ENCODE results near the gene SLITRK5. TPM values are rescaled to one million over a fixed set of nuclear protein-coding genes. Genes with fewer than 3 reads are reported as not detected.

The SLITRK5 gene
- total RNA-seq, 2 experiments from 2014 or later = under 0.01 to 0.03 TPM

- peaks cover 4% of the 10 kb centered on the region for H3K27me3 Mint-ChIP-seq
- no peak overlapping the region for H3K27ac Mint-ChIP-seq
- Histone ChIP-seq H3K4me1 (ENCODE audit: insufficient read depth, low read length) (no peaks in the 10 kb centered on the region), H3K4me3 (ENCODE audit: low read length) (no peak overlapping the region), H3K36me3 (ENCODE audit: insufficient read depth, low read length) (no peaks in the 10 kb centered on the region), H3K27ac (ENCODE audit: low read depth in 1 of 2, low read length in 2 of 2) (no peak overlapping the region), H3K27me3 (ENCODE audit: control insufficient read depth in 1 of 2, insufficient read depth in 2 of 2, low read length in 2 of 2) (no peaks in the 10 kb centered on the region), H3K9me3 (ENCODE audit: control insufficient read depth in 1 of 2, insufficient read depth in 1 of 2, low read length in 2 of 2) (no peaks in the 10 kb centered on the region)
- H3K36me3 Mint-ChIP-seq (ENCODE audit: low read depth) = no peaks in the 10 kb centered on the region
- no peak for DNase-seq
- ChIA-PET CTCF (no interaction called here), POLR2A (no interaction called here)
- no peak for ATAC-seq (ENCODE audit: poor library complexity)
- no peaks in the 10 kb centered on the region for H3K9me3 Mint-ChIP-seq
- intact Hi-C loops (cut with DNase I, micrococcal nuclease) = no loop called here
- no peak overlapping the region for H3K4me3 Mint-ChIP-seq
- H3K4me1 Mint-ChIP-seq (ENCODE audit: low read depth) = no peaks in the 10 kb centered on the region
- no peak for TF ChIP-seq CTCF (IDR thresholded peaks at IDR 0.05)
These were observed 13.9 kb downstream of the SLITRK5 start for GRCh38 chr13:87684850-87685742.

GRCh38 chr13:87696458-87696857 is 25.3 kb downstream of the SLITRK5 start:
- Mint-ChIP-seq H3K4me1 (ENCODE audit: low read depth) (no peaks in the 10 kb centered on the region), H3K9me3 (no peaks in the 10 kb centered on the region), H3K4me3 (no peak overlapping the region), H3K36me3 (ENCODE audit: low read depth) (no peaks in the 10 kb centered on the region), H3K27ac (no peak overlapping the region), H3K27me3 (no peaks in the 10 kb centered on the region)
- DNase-seq = no peak
- Histone ChIP-seq H3K27ac (ENCODE audit: low read depth in 1 of 2, low read length in 2 of 2) (no peak overlapping the region), H3K27me3 (ENCODE audit: control insufficient read depth in 1 of 2, insufficient read depth in 2 of 2, low read length in 2 of 2) (no peaks in the 10 kb centered on the region), H3K9me3 (ENCODE audit: control insufficient read depth in 1 of 2, insufficient read depth in 1 of 2, low read length in 2 of 2) (peaks cover 0 to 4% of the 10 kb centered on the region in 2 experiments), H3K4me3 (ENCODE audit: low read length) (no peak overlapping the region), H3K4me1 (ENCODE audit: insufficient read depth, low read length) (no peaks in the 10 kb centered on the region), H3K36me3 (ENCODE audit: insufficient read depth, low read length) (no peaks in the 10 kb centered on the region)
- ATAC-seq (ENCODE audit: poor library complexity) = no peak
- no peak for TF ChIP-seq CTCF (IDR thresholded peaks at IDR 0.05)
- ChIA-PET CTCF (no interaction called here), POLR2A (no interaction called here)
- intact Hi-C loops (cut with DNase I, micrococcal nuclease) = no loop called here

GRCh38 chr13:87698268-87698667 is 27.1 kb downstream of the SLITRK5 start:
- H3K36me3 ChIP-seq (ENCODE audit: insufficient read depth, low read length) = no peaks in the 10 kb centered on the region
- intact Hi-C loops (cut with DNase I, micrococcal nuclease) = no loop called here
- POLR2A ChIA-PET = no interaction called here
- Mint-ChIP-seq H3K27ac (no peak overlapping the region), H3K4me1 (ENCODE audit: low read depth) (no peaks in the 10 kb centered on the region), H3K36me3 (ENCODE audit: low read depth) (no peaks in the 10 kb centered on the region), H3K4me3 (no peak overlapping the region), H3K27me3 (no peaks in the 10 kb centered on the region), H3K9me3 (no peaks in the 10 kb centered on the region)
- DNase-seq = no peak
- ATAC-seq (ENCODE audit: poor library complexity) = no peak
- no peak overlapping the region for H3K4me3 ChIP-seq (ENCODE audit: low read length)
- H3K27ac ChIP-seq (ENCODE audit: low read depth in 1 of 2, low read length in 2 of 2) = no peak overlapping the region
- CTCF ChIA-PET = no interaction called here
- no peak for TF ChIP-seq CTCF (IDR thresholded peaks at IDR 0.05)
- H3K4me1 ChIP-seq (ENCODE audit: insufficient read depth, low read length) = no peaks in the 10 kb centered on the region
- H3K9me3 ChIP-seq (ENCODE audit: control insufficient read depth in 1 of 2, insufficient read depth in 1 of 2, low read length in 2 of 2) = no peaks in the 10 kb centered on the region
- no peaks in the 10 kb centered on the region for H3K27me3 ChIP-seq (ENCODE audit: control insufficient read depth in 1 of 2, insufficient read depth in 2 of 2, low read length in 2 of 2)
